DND-41 (cell line): ENCODE measurements around the gene CNTLN.

ENCODE experiments used
- CTCF ChIP-seq: IDR thresholded peaks from 2 replicates; pipeline ENCODE4 v1.5.1; 2012; ENCODE audit warnings: borderline replicate concordance, low read length, moderate library complexity, mild to moderate bottlenecking; ENCODE audit not compliant: poor library complexity, severe bottlenecking; ENCODE audit errors: extremely low read depth
- EZH2 ChIP-seq: IDR thresholded peaks from 3 replicates; pipeline ENCODE4 v1.6.1; 2012; ENCODE audit warnings: borderline replicate concordance, low read depth, mild to moderate bottlenecking, moderate library complexity, low read length, inconsistent platforms; ENCODE audit not compliant: severe bottlenecking

- TF ChIP-seq CTCF (no peak), EZH2 (no peak)
These were observed 352.6 kb downstream of the CNTLN start for GRCh38 chr9:17487467-17487866.
